ENCODE data around the gene NUDT22.

The NUDT22 gene

DNA sequence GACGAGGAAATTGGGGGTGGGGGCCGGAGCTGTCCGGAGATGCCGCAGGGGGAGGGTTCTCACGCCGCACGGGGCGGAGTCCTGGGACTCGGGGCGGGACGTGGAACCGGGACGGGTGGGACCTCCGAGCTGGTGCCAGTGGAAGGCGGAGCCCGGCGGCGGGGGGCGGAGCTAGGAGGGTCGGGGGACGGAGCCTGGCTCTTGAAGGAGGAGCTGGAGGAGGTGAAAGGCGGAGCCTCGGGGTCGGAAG is 15.1 kb downstream of the NUDT22 start:
- TF ChIP-seq, protein P1, sequence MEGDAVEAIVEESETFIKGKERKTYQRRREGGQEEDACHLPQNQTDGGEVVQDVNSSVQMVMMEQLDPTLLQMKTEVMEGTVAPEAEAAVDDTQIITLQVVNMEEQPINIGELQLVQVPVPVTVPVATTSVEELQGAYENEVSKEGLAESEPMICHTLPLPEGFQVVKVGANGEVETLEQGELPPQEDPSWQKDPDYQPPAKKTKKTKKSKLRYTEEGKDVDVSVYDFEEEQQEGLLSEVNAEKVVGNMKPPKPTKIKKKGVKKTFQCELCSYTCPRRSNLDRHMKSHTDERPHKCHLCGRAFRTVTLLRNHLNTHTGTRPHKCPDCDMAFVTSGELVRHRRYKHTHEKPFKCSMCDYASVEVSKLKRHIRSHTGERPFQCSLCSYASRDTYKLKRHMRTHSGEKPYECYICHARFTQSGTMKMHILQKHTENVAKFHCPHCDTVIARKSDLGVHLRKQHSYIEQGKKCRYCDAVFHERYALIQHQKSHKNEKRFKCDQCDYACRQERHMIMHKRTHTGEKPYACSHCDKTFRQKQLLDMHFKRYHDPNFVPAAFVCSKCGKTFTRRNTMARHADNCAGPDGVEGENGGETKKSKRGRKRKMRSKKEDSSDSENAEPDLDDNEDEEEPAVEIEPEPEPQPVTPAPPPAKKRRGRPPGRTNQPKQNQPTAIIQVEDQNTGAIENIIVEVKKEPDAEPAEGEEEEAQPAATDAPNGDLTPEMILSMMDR (IDR thresholded peaks at IDR 0.05; ENCODE audit: low read depth, low read length, missing control alignments), result no peak
- Histone ChIP-seq H3K27ac (peak overlapping the region; percentile 97), H3K4me3 (ENCODE audit: low read depth, low read length) (peak overlapping the region; percentile 72), H3K27me3 (replicated peaks) (no peaks in the 10 kb centered on the region), H3K36me3 (replicated peaks) (peaks cover 18% of the 10 kb centered on the region)
- peak; percentile 99 for DNase-seq
- in situ Hi-C loops (cut with HindIII; ENCODE audit: low pct_ligation_motif_present, low sequenced_read_pairs), result no loop called here

DNA sequence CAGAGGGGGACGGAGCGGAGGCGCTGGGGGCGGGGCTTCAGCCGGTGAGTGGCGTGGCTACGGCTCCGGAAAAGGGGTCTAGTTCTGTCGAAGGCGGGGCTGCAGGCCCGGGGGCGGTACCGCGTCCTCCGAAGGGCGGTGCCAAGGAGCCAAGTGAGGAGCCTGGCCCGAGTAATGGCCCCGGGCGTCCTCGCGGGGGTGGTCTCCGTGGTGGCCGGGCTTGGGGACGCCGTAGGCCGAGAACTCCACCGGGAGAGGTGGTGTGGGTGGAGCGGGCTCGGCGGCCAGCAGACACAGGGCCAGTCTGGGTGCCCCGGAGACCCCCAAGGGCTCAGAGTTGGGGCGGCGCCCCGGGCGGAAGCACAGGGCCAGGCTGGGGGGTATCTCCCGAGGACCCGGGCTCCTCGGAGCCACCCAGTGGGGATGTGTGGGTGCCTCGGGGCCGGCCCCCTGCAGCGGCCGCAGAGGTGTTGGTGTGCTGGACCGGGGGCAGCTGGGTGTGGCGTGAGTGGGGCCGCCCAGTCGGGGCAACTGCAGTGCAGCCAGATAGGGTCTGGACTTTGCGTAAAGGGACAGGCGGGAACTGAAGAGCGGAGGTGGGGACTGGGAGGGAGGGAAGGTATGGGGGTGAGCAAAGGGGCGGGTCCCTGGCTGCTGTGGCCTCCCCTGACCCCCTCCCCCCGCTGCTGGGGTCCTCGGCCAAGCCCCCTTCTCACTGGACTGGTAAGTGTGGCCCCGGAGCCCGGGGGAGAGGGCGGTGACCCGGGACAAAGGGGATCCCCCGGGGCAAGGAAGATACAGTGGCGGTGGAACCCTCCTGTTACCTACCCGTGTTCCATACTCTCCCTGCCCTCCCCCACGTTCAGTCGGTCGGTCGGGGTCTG is 15.7 kb downstream of the NUDT22 start:
- Histone ChIP-seq H3K36me3 (replicated peaks) (peaks cover 18% of the 10 kb centered on the region), H3K27ac (peak overlapping the region; percentile 47), H3K27me3 (replicated peaks) (no peaks in the 10 kb centered on the region), H3K4me3 (ENCODE audit: low read depth, low read length) (peak overlapping the region; percentile 81)
- no peak for DNase-seq
- in situ Hi-C loops (cut with HindIII; ENCODE audit: low pct_ligation_motif_present, low sequenced_read_pairs), result no loop called here
- TF ChIP-seq, protein P1 (IDR thresholded peaks at IDR 0.05; ENCODE audit: low read depth, low read length, missing control alignments), result no peak

DNA sequence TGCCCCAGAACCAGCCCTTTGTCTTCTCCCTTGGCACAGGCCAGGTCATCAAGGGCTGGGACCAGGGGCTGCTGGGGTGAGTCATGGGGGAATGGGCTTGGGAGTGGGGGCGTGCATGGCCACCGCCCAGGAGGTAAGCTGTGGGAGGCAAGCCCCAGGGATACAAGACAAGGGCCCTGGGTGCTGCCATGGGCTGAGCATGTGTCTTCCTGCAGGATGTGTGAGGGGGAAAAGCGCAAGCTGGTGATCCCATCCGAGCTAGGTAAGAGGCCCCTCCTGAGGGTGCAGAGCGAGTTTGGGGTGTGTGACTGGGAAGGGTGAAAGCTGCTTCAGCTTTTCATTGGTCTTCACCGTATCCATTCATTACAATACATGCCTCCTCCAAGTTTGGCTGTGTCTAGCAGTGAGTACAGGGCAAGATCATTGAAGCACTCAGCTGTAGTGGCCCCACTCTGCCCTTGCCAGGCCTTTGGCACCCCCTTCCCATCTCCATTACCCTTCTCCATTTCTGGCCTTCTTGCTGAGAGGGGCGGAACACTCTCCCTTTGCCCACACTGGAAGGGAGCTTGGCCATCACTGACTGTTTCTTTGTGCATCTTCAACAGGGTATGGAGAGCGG is 17.3 kb downstream of the NUDT22 start:
- Histone ChIP-seq H3K36me3 (replicated peaks) (peaks cover 13% of the 10 kb centered on the region), H3K27ac (no peak overlapping the region), H3K27me3 (replicated peaks) (no peaks in the 10 kb centered on the region), H3K4me3 (ENCODE audit: low read depth, low read length) (peak overlapping the region; percentile 5)
- no peak for DNase-seq
- in situ Hi-C loops (cut with HindIII; ENCODE audit: low pct_ligation_motif_present, low sequenced_read_pairs), result no loop called here
- TF ChIP-seq, protein P1 (IDR thresholded peaks at IDR 0.05; ENCODE audit: low read depth, low read length, missing control alignments), result no peak

DNA sequence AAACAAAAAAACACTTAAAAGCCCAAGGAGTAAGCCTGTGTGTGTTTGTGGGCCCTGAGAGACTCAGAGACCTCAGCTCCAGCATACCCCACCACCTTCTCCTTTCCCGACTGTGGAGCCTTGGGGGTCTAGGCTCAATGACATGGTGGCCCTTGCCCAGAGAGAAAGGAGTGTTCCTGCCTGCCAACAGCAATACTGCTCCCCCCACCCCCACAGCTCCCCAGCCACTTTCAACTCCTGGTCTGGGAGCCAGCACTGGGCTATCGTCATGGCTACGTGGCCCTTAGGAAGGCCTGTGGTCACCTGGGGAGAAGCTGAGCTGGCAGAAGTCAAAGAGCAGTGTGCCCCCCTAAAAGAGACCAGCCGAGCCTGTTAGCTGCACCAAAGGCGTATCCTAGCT is 18.0 kb downstream of the NUDT22 start:
- Histone ChIP-seq H3K36me3 (replicated peaks) (peaks cover 11% of the 10 kb centered on the region), H3K27ac (no peak overlapping the region), H3K27me3 (replicated peaks) (no peaks in the 10 kb centered on the region), H3K4me3 (ENCODE audit: low read depth, low read length) (no peak overlapping the region)
- no peak for DNase-seq
- in situ Hi-C loops (cut with HindIII; ENCODE audit: low pct_ligation_motif_present, low sequenced_read_pairs), result no loop called here
- TF ChIP-seq, protein P1 (IDR thresholded peaks at IDR 0.05; ENCODE audit: low read depth, low read length, missing control alignments), result no peak

DNA sequence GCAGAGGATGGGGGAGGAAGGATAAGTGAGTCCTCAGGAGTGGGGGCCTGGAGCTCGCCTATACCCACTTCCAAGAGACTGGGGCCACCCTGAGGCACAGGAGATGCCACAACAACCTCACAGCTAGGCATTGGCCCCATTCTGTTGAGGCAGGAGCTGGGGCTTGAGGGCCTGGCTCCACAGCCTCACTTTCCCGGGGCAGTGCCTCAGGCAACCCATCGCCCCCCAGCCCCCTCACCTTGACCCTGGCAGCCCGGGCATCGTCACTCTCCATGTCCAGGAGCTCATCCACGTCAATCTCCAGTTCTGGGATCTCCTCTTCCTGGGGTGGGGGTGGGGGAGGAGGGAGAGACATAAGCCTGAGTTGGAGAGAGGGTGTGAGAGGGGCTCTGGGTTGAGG is 18.9 kb downstream of the NUDT22 start:
- in situ Hi-C loops (cut with HindIII; ENCODE audit: low pct_ligation_motif_present, low sequenced_read_pairs), result no loop called here
- peak overlapping the region; percentile 97 for H3K4me3 ChIP-seq (ENCODE audit: low read depth, low read length)
- no peaks in the 10 kb centered on the region for H3K27me3 ChIP-seq (replicated peaks)
- H3K36me3 ChIP-seq (replicated peaks), result peaks cover 11% of the 10 kb centered on the region
- peak overlapping the region; percentile 73 for H3K27ac ChIP-seq
- TF ChIP-seq, protein P1 (IDR thresholded peaks at IDR 0.05; ENCODE audit: low read depth, low read length, missing control alignments), result no peak
- DNase-seq, result no peak

All from brain microvascular endothelial cell (primary cell).